HAP-1 (cell line): ENCODE measurements around the gene MYH7.
"Not testable (repeated sequence)": the region's sequence is repeated elsewhere in the genome, so short reads cannot be mapped to it uniquely, and the experiment has no call there.

Experiments
- DNase-seq, 2 experiments: peaks; one replicate each; pipeline ENCODE4 v3.0.0-alpha.2; 2016 to 2020; ENCODE audit warnings: low spot score in 2 of 2
- H3K27me3 ChIP-seq: fragments of 250-450 bp; sonication (Bioruptor Pico); 2 replicates; pipeline ENCODE4 v1.5.1; 2020; ENCODE audit warnings: low read depth, mild to moderate bottlenecking, moderate library complexity
- H3K36me3 ChIP-seq: fragments of 250-450 bp; sonication (Bioruptor Pico); replicated peaks from 2 replicates; pipeline ENCODE4 v1.5.1; 2020; ENCODE audit warnings: mild to moderate bottlenecking
- H3K4me1 ChIP-seq: fragments of 250-450 bp; sonication (Bioruptor Pico); 2 replicates; pipeline ENCODE4 v1.5.1; 2020; ENCODE audit warnings: mild to moderate bottlenecking
- H3K4me3 ChIP-seq: fragments of 250-450 bp; sonication (Bioruptor Pico); 2 replicates; pipeline ENCODE4 v1.5.1; 2020; ENCODE audit warnings: mild to moderate bottlenecking, moderate library complexity
- H3K9me3 ChIP-seq: fragments of 250-450 bp; sonication (Bioruptor Pico); 2 replicates; pipeline ENCODE4 v1.5.1; 2020; ENCODE audit warnings: mild to moderate bottlenecking, moderate library complexity
- in situ Hi-C: fragments of 300-500 bp; cut with MboI; formaldehyde crosslinking; loops from 3 replicates; pipeline ENCODE4 v1.14.3; 2020; ENCODE audit warnings: low sequenced_read_pairs, inconsistent platforms, mixed read lengths

MYH7 gene

GRCh38 chr14:23402296-23403138 lies 32.9 kb downstream of the MYH7 start:
- no peak for DNase-seq
- no peaks in the 10 kb centered on the region for H3K9me3 ChIP-seq
- peaks cover 7% of the 10 kb centered on the region; the same call in 1 of the 2 replicates for H3K27me3 ChIP-seq
- H3K4me3 ChIP-seq, result no peak overlapping the region
- H3K36me3 ChIP-seq, result no peaks in the 10 kb centered on the region
- in situ Hi-C loops, result no loop called here
- H3K4me1 ChIP-seq, result no peaks in the 10 kb centered on the region

GRCh38 chr14:23401291-23401690 lies 34.2 kb downstream of the MYH7 start:
- no peaks in the 10 kb centered on the region for H3K36me3 ChIP-seq
- H3K9me3 ChIP-seq, result no peaks in the 10 kb centered on the region
- no peaks in the 10 kb centered on the region for H3K4me1 ChIP-seq
- H3K27me3 ChIP-seq, result peaks cover 7% of the 10 kb centered on the region; the same call in 1 of the 2 replicates
- no peak for DNase-seq
- H3K4me3 ChIP-seq, result no peak overlapping the region
- in situ Hi-C loops, result no loop called here

- DNase-seq, H3K36me3 ChIP-seq, H3K4me1 ChIP-seq, H3K4me3 ChIP-seq, H3K27me3 ChIP-seq, H3K9me3 ChIP-seq, in situ Hi-C loops: not testable (repeated sequence)
Measured at GRCh38 chr14:23400496-23401149, 34.8 kb downstream of the MYH7 start.

GRCh38 chr14:23399591-23399990 lies 35.9 kb downstream of the MYH7 start:
- in situ Hi-C loops, result no loop called here
- H3K4me3 ChIP-seq, result no peak overlapping the region
- peaks cover 5% of the 10 kb centered on the region; the same call in 1 of the 2 replicates for H3K27me3 ChIP-seq
- DNase-seq, result no peak
- no peaks in the 10 kb centered on the region for H3K4me1 ChIP-seq
- no peaks in the 10 kb centered on the region for H3K9me3 ChIP-seq
- H3K36me3 ChIP-seq, result no peaks in the 10 kb centered on the region

GRCh38 chr14:23399136-23399535 lies 36.3 kb downstream of the MYH7 start:
- Histone ChIP-seq H3K9me3 (no peaks in the 10 kb centered on the region), H3K36me3 (no peaks in the 10 kb centered on the region), H3K4me3 (no peak overlapping the region), H3K4me1 (no peaks in the 10 kb centered on the region), H3K27me3 (peaks cover 3% of the 10 kb centered on the region; the same call in 1 of the 2 replicates)
- DNase-seq, result no peak
- in situ Hi-C loops, result no loop called here

- no peak overlapping the region for H3K4me3 ChIP-seq
- no peaks in the 10 kb centered on the region for H3K4me1 ChIP-seq
- no peak for DNase-seq
- in situ Hi-C loops, result no loop called here
- no peaks in the 10 kb centered on the region for H3K36me3 ChIP-seq
- H3K27me3 ChIP-seq, result peaks cover 3% of the 10 kb centered on the region; the same call in 1 of the 2 replicates
- H3K9me3 ChIP-seq, result no peaks in the 10 kb centered on the region
Measured at GRCh38 chr14:23398348-23398747, 37.1 kb downstream of the MYH7 start.

GRCh38 chr14:23396781-23397407 lies 38.6 kb downstream of the MYH7 start:
- Histone ChIP-seq H3K27me3 (no peaks in the 10 kb centered on the region), H3K4me3 (no peak overlapping the region), H3K4me1 (no peaks in the 10 kb centered on the region), H3K9me3 (no peaks in the 10 kb centered on the region), H3K36me3 (no peaks in the 10 kb centered on the region)
- in situ Hi-C loops, result no loop called here
- no peak for DNase-seq

- no peak for DNase-seq
- Histone ChIP-seq H3K4me1 (no peaks in the 10 kb centered on the region), H3K4me3 (no peak overlapping the region), H3K27me3 (no peaks in the 10 kb centered on the region; the same call in 1 of the 2 replicates), H3K36me3 (no peaks in the 10 kb centered on the region), H3K9me3 (no peaks in the 10 kb centered on the region)
- in situ Hi-C loops, result no loop called here
Measured at GRCh38 chr14:23396126-23396525, 39.3 kb downstream of the MYH7 start.

- H3K4me1 ChIP-seq, result no peaks in the 10 kb centered on the region
- DNase-seq, result no peak
- no peaks in the 10 kb centered on the region for H3K36me3 ChIP-seq
- peaks cover 2% of the 10 kb centered on the region; the same call in 1 of the 2 replicates for H3K27me3 ChIP-seq
- in situ Hi-C loops, result no loop called here
- H3K4me3 ChIP-seq, result no peak overlapping the region
- H3K9me3 ChIP-seq, result no peaks in the 10 kb centered on the region
Measured at GRCh38 chr14:23392613-23393012, 42.8 kb downstream of the MYH7 start.

GRCh38 chr14:23389871-23390270 lies 45.6 kb downstream of the MYH7 start:
- H3K36me3 ChIP-seq, H3K9me3 ChIP-seq, H3K27me3 ChIP-seq, H3K4me1 ChIP-seq, H3K4me3 ChIP-seq, DNase-seq, in situ Hi-C loops: not testable (repeated sequence)

GRCh38 chr14:23389396-23389795 lies 46.1 kb downstream of the MYH7 start:
- H3K4me3 ChIP-seq, result no peak overlapping the region
- H3K9me3 ChIP-seq, result no peaks in the 10 kb centered on the region
- no peak for DNase-seq
- no peaks in the 10 kb centered on the region for H3K4me1 ChIP-seq
- in situ Hi-C loops, result no loop called here
- peaks cover 2% of the 10 kb centered on the region for H3K27me3 ChIP-seq
- no peaks in the 10 kb centered on the region for H3K36me3 ChIP-seq

GRCh38 chr14:23388996-23389395 lies 46.5 kb downstream of the MYH7 start:
- Histone ChIP-seq H3K27me3 (peaks cover 2% of the 10 kb centered on the region), H3K9me3 (no peaks in the 10 kb centered on the region), H3K36me3 (no peaks in the 10 kb centered on the region), H3K4me3 (no peak overlapping the region), H3K4me1 (no peaks in the 10 kb centered on the region)
- no peak for DNase-seq
- in situ Hi-C loops, result no loop called here

GRCh38 chr14:23387916-23388882 lies 47.3 kb downstream of the MYH7 start:
- H3K9me3 ChIP-seq, result no peaks in the 10 kb centered on the region
- no peaks in the 10 kb centered on the region for H3K4me1 ChIP-seq
- no peaks in the 10 kb centered on the region for H3K36me3 ChIP-seq
- in situ Hi-C loops, result no loop called here
- H3K27me3 ChIP-seq, result peaks cover 6% of the 10 kb centered on the region
- no peak overlapping the region for H3K4me3 ChIP-seq
- DNase-seq, result no peak
